Motor neuron (in vitro differentiated cells): ENCODE results near the gene MEGF11. TPM values are rescaled to one million over a fixed set of nuclear protein-coding genes. Genes with fewer than 3 reads are reported as not detected.
"Not testable (repeated sequence)": the region's sequence is repeated elsewhere in the genome, so short reads cannot be mapped to it uniquely, and the experiment has no call there.

Source experiments
- ATAC-seq, 8 experiments: fragments of 200-7000 bp; cut with Tn5 transposase; replicated peaks in 6 of 8; 2 replicates each; pipeline ENCODE4 v1.8.0; 2021; ENCODE audit warnings: mild to moderate bottlenecking in 8 of 8, moderate library complexity in 8 of 8
- H3K27ac ChIP-seq, 2 donors: fragments of 250-450 bp; sonication (Bioruptor Pico); 2 replicates each; pipeline ENCODE4 v1.9.0; 2021; ENCODE audit warnings: antibody characterized with exemption in 2 of 2, mild to moderate bottlenecking in 2 of 2, moderate library complexity in 1 of 2
- H3K4me1 ChIP-seq, 2 donors: fragments of 250-450 bp; sonication (Bioruptor Pico); replicated peaks in 1 of 2; 2 replicates each; pipeline ENCODE4 v1.6.1; 2021; ENCODE audit warnings: antibody characterized with exemption in 2 of 2, mild to moderate bottlenecking in 2 of 2, moderate library complexity in 1 of 2
- H3K4me3 ChIP-seq, 5 donors: fragments of 250-450 bp; sonication (Bioruptor Pico); 2 replicates each; pipeline ENCODE4 v1.9.0; 2021; ENCODE audit warnings: antibody characterized with exemption in 5 of 5, mild to moderate bottlenecking in 5 of 5, moderate library complexity in 4 of 5
- WGBS, 10 experiments: fragments of 450-650 bp; shearing (Covaris generic); methylation state at CpG; one replicate each; pipeline ENCODE4 v1.0.0; 2022; 5-methylcytosine and 5-hydroxymethylcytosine counted together
- in situ Hi-C, 9 experiments: fragments of 400-800 bp; cut with MboI; loops; one replicate each; pipeline ENCODE4 v1.15.0; 2021; ENCODE audit warnings: low sequenced_read_pairs in 9 of 9, low pct_unique_long_range_greater_than_20kb in 2 of 9; ENCODE audit not compliant: unreplicated experiment in 9 of 9
- total RNA-seq, 8 experiments: library from RNA; unstranded; fragments of 300-600 nt; gene quantifications; 2 replicates each; pipeline versions ENCODE4 v1.2.3 to v1.2.4, GENCODE V29; 2022

MEGF11 gene
- total RNA-seq, 8 experiments from 2014 or later: 2.8 to 18.2 (median 9.0) TPM

DNA sequence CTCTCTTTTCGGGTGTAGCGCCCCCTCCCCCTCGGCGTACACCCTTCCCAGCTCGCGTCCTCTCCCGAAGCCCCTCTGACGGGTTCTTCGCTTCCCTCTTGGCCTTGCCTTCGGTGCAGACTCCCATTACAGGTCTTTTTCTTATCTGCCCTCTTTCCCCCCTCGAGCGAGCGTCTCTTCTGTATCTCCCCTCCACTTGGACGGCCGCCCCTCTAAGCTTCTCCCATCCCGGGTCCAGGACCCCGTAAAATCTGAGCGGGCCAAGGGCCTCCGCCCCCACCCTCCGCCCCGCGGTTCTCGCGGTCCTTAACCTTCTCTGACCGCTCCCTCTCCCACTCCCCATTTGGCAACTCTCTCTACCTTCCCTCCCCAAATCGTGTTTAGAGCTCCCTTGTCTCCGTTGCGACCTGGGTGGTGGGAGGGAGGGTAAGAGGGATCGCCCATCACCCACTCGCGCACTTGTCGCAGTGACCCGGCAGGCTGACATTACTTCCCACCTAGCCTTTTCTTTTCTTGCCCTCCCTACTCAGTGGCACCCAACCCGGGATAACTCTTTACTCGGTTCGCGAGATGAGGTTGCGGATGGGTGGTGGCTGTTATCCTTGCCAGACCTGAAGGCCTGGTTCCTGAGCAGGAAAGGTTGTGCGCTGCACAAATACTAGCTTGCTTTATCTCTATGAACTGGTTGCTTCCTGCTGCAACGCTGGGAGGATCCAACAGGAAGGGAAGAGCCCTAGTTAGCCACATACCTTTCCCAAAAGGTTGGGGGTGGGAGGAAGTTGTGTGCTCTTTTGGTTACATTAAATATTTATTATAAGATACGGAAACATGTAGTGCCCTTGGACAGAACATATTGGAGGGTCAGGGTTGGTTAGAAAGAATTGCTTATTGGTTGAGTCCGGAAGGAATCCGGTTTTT is 383.3 kb downstream of the MEGF11 start:
- WGBS, 10 experiments: 0 to 10% (median 1%) methylated on average over 2 to 14 of the region's 43 CpGs; no CpG with 5 or more reads in 2 of the 10 experiments
- in situ Hi-C loops: no loop called here

DNA sequence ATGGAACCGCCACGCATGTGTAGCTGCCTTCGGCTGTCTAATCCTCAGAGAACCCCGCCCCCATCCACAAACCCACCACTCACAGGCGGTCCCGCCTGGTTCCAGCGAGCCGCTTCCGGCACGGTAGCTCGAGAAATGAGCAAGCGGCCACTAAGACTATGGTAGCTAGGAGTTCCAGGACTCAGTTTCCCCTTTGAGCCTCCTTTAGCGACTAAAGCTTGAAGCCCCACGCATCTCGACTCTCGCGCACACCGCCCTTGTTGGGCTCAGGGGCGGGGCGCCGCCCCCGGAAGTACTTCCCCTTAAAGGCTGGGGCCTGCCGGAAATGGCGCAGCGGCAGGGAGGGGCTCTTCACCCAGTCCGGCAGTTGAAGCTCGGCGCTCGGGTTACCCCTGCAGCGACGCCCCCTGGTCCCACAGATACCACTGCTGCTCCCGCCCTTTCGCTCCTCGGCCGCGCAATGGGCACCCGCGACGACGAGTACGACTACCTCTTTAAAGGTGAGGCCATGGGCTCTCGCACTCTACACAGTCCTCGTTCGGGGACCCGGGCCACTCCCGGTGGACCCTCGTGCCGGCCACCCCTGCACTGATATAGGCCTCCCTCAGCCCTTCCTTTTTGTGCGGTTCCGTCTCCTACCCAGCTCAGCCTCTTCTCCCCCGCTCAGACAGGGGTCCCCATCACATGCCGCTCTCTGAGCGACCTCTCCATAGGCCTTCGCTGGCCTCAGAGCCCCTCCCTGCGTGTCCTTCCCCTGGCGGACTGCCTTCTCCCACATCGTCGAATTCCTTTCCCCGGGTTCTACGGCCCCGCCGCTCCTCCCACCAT is 384.2 kb downstream of the MEGF11 start, which contains the start of gene RAB11A:
TSS of gene RAB11A (plus strand) at position 366 of the 828 bp plus-strand sequence. CDS start at position 461, 95 bp downstream.
- ATAC-seq: peak; percentile 89 to 95 (median 93)
- Histone ChIP-seq H3K27ac (peak within 1 kb of the TSS; percentile 95 to 97), H3K4me1 (peaks cover 0 to 6% of the 10 kb centered on the region in 2 donors), H3K4me3 (peak within 1 kb of the TSS; percentile 67 to 86 (median 80))
- WGBS, 10 experiments: 0 to 3% (median 0%) methylated on average over 1 to 10 of the region's 62 CpGs; no CpG with 5 or more reads in 5 of the 10 experiments
- in situ Hi-C loops: no loop called here

More for the DNA sequence above, 383.3 kb downstream of the MEGF11 start:
- H3K27ac ChIP-seq: peak overlapping the region; percentile 95 to 97
- H3K4me3 ChIP-seq: peak overlapping the region; percentile 67 to 86 (median 80)
- peak; percentile 1 to 16 (median 3) for ATAC-seq
- peaks cover 0 to 6% of the 10 kb centered on the region in 2 donors for H3K4me1 ChIP-seq

DNA sequence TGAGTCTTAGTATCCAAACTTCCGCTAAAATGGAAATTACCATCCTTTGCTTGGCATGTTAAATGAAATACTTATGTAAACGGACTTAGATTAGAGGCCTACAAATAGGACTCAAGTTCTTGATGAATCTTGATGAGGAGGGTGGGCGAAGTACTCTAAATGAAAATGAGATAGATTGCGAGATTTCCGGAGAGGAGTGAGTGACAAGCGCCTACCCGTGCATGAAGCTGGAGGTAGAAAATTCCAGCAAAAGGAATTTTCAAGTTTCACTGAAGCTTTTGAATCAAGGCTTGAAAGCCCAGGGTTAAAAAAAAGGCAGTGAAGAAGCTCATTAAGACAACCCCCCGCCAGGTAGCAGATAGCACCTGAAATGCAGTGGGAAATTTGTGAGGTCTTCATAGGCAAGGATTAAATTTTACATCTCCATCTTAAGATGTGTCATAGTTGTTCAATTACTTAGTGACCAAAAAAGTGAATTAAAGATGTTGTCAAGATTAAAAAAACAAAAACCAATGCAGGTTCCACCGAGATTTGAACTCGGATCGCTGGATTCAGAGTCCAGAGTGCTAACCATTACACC is 384.9 kb downstream of the MEGF11 start:
- H3K27ac ChIP-seq: peak overlapping the region; percentile 95 to 97
- no peak for ATAC-seq
- peak overlapping the region; percentile 67 to 86 (median 80) for H3K4me3 ChIP-seq
- peaks cover 0 to 6% of the 10 kb centered on the region in 2 donors for H3K4me1 ChIP-seq
- 40 to 90% (median 63%) methylated on average over 2 to 9 of the region's 11 CpGs for WGBS, 10 experiments
- in situ Hi-C loops: no loop called here

DNA sequence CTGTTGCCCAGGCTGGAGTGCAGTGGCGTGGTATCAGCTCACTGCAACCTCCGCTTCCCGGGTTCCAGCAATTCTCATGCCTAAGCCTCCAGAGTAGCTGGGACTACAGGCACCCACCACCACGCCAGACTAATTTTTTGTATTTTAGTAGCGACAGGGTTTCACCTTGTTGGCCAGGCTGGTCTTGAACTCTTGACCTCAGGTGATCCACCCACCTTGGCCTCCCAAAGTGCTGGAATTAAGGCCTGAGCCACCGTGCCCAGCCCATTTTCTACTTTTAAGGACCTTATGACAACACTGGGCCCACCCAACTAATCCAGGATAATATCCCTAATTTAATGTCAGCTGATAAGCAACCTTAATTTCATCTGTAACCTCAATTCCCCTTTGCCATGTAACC is 385.6 kb downstream of the MEGF11 start:
- H3K4me3 ChIP-seq, in situ Hi-C loops, H3K4me1 ChIP-seq, H3K27ac ChIP-seq, ATAC-seq: not testable (repeated sequence)
- WGBS, 10 experiments: 86 to 100% (median 95%) methylated on average over 1 to 6 of the region's 6 CpGs; no CpG with 5 or more reads in 2 of the 10 experiments

DNA sequence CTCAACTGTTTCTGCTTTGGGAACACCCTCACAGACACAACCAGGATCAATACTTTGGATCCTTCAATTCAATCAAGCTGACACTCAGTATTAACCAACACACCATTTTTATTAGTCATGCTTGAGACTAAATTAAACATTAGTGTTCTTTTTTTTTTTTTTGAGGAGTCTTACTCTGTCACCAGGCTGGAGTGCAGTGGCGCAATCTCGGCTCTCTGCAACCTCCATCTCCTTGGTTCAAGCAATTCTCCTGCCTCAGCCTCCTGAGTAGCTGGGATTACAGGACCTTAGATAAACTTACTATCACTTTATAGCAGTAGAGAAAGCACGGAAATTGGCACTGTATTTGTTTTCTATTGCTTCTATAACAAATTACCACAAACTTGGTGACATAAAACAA is 386.3 kb downstream of the MEGF11 start:
- in situ Hi-C loops: no loop called here
- no peak overlapping the region for H3K4me3 ChIP-seq
- no peak overlapping the region for H3K27ac ChIP-seq
- no peak for ATAC-seq
- H3K4me1 ChIP-seq: peaks cover 0 to 6% of the 10 kb centered on the region in 2 donors
- 77 to 100% (median 92%) methylated on average over 1 to 3 of the region's 3 CpGs; no CpG with 5 or more reads in 2 of the 10 experiments for WGBS, 10 experiments

DNA sequence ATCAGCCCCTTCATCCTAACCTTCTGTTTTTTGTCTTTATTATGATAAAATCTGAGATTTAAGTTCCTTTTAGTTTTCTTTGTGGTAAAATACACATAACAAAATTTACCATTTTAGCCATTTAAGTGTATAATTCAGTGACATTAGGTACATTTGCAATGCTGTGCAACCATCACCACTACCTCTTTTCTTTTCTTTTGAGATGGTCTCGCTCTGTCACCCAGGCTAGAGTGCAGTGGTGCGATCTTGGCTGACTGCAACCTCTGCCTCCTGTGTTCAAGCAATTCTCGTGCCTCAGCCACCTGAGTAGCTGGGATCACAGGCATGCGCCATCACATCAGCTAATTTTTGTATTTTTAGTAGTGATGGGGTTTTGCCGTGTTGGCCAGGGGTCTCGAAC is 390.4 kb downstream of the MEGF11 start:
- WGBS, 10 experiments: 67 to 100% (median 94%) methylated on average over 1 to 4 of the region's 6 CpGs; no CpG with 5 or more reads in 1 of the 10 experiments
- in situ Hi-C loops: no loop called here
- Histone ChIP-seq H3K4me3 (no peak overlapping the region), H3K4me1 (no peaks in the 10 kb centered on the region), H3K27ac (no peak overlapping the region)
- no peak for ATAC-seq

DNA sequence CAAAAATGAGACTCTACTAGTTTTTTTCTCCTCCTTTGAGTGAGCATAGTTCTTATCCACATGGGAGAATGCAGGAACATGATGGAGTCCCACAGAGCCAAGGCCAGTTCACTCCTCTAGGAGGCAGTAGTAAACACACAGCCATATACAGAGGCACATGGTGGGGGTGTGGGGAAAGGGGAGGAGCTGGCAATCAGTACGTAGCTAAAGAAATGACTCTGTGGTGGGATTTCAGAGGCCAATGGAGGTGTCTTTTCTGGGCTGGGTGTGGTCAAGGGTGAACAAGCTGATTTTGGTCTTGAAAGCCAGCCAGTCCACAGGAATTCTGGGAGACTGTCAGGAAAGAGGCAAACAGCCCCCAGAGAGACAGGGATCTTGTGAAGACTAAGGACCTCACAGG is 390.9 kb downstream of the MEGF11 start:
- in situ Hi-C loops: no loop called here
- H3K4me3 ChIP-seq: no peak overlapping the region
- no peak overlapping the region for H3K27ac ChIP-seq
- 0 to 50% (median 33%) methylated on average over 1 of the region's 1 CpG; no CpG with 5 or more reads in 7 of the 10 experiments for WGBS, 10 experiments
- no peaks in the 10 kb centered on the region for H3K4me1 ChIP-seq
- peak in 5 of 8 experiments; percentile 25 to 83 (median 70) for ATAC-seq

DNA sequence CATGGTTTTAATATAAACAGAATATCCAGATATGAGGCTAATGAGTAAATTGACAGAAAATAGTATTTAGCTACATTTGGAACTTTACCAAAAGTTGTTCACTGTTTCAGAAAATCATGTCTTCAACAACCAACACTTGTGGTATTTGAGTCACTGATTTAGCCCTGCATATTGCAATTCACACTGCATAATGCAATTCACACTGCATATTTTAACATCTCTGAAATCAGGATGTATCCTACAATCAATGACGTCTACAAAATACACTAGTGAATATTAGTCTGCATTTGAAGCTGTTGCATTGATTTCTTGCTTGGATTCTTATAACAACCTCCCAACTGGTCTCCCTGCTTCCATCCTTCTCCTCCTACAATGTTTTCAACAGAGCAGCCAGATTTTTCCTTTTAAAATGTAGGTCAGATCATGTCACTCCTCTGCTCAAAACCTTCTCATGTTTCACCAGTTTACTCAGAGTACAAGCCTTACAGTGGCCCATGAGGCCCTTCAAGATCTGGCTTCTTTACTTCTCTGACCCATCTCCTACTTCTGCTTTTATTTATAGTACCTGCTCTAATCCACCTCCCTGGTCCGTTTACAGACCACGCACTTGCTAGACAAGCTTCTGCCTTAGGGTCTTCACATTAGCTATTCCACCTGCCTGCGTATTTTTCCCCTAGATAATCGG is 395.7 kb downstream of the MEGF11 start:
- no peaks in the 10 kb centered on the region for H3K4me1 ChIP-seq
- no peak overlapping the region for H3K4me3 ChIP-seq
- WGBS, 10 experiments: 42 to 100% (median 79%) methylated on average over 1 to 5 of the region's 5 CpGs
- in situ Hi-C loops: no loop called here
- ATAC-seq: peak in 3 of 8 experiments; percentile 54 to 84 (median 74)
- H3K27ac ChIP-seq: no peak overlapping the region

DNA sequence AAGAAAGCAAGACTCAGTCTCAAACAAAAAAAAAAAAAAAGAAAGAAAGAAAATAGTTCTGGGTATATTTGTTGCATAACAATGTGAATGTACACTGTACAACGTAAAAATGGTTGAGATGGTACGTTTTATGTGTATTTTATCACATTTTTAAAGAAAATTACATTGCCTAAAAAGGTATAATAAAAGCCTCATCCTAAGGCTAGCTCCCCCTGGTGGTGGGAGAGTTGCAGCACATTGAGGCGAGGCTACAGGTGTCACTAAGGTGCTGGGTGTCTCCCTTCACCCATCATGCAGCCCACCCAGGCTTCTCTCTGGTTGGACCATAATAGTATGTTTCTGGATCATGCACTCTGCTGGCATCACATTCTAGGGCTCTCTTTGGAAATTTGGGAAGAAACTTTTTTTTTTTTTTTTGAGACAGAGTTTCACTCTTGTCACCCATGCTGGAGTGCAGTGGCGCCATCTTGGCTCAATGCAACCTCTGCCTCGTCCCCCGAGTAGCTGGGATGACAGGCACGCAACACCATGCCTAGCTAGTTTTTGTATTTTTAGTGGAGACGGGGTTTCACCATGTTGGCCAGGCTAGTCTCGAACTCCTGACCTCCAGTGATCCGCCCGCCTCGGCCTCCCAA is 396.6 kb downstream of the MEGF11 start:
- H3K4me3 ChIP-seq: no peak overlapping the region
- H3K4me1 ChIP-seq: no peaks in the 10 kb centered on the region
- H3K27ac ChIP-seq: no peak overlapping the region
- no peak for ATAC-seq
- in situ Hi-C loops: no loop called here
- 10 to 100% (median 47%) methylated on average over 2 to 10 of the region's 12 CpGs for WGBS, 10 experiments

DNA sequence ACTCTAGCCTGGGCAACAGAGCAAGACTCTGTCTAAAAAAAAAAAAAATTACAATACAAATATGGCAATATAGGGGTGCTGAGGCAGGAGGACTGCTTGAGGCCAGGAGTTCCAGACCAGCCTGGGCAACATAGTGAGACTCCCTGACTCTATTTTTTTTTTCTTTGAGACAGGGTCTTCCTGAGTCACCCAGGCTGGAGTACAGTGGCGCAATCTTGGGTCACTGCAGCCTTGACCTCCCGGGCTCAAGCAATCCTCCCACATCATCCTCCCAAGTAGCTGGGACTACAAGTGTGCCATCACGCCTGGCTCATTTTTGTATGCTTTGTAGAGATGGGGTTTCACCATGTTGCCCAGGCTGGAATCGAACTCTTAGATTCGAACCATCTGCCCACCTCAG is 401.6 kb downstream of the MEGF11 start:
- Histone ChIP-seq H3K4me1 (no peaks in the 10 kb centered on the region), H3K4me3 (no peak overlapping the region), H3K27ac (no peak overlapping the region)
- ATAC-seq: no peak
- WGBS, 10 experiments: 33 to 100% (median 70%) methylated on average over 1 to 4 of the region's 5 CpGs; no CpG with 5 or more reads in 4 of the 10 experiments
- in situ Hi-C loops: no loop called here

DNA sequence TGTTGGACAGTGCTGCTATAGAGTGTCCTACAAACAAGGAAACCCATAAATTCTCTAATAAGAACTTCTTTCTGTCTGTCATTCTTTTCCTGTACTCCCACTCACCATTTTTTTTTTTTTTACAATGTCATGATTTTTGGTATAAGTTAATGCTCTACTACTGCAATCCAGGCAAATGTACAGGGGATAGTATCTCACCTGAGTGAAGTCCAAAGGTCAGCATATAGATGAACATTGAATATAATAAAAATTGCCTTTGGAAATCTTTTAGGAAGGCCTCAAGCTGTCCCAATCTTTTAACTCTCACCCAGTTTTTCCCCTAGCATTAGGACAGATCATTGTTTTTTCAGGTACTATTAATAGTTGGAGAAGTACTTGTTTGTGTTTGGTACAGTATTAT is 405.6 kb downstream of the MEGF11 start:
- no peak for ATAC-seq
- in situ Hi-C loops: no loop called here

More for the DNA sequence above, 405.6 kb downstream of the MEGF11 start:
- no peak overlapping the region for H3K4me3 ChIP-seq
- no peaks in the 10 kb centered on the region for H3K4me1 ChIP-seq
- H3K27ac ChIP-seq: no peak overlapping the region
